KOPT-K1 (cell line): ENCODE measurements around the gene UNC5CL.
A peak's percentile ranks its signal among the peaks of the same experiment; 100 is the strongest.

Source experiments
- H3K27ac ChIP-seq: fragments of 200-600 bp; sonication (generic); 2 replicates; pipeline ENCODE4 v1.5.1; 2016; ENCODE audit warnings: antibody characterized with exemption, mild to moderate bottlenecking, low read depth, low read length; ENCODE audit not compliant: poor library complexity, severe bottlenecking
- H3K36me3 ChIP-seq: fragments of 200-600 bp; sonication (generic); 2 replicates; pipeline ENCODE4 v1.5.1; 2017; ENCODE audit warnings: antibody characterized with exemption, mild to moderate bottlenecking, low read length, moderate library complexity; ENCODE audit not compliant: insufficient read depth
- H3K9me3 ChIP-seq: fragments of 200-600 bp; sonication (generic); 2 replicates; pipeline ENCODE4 v1.5.1; 2017; ENCODE audit warnings: antibody characterized with exemption, low read length, mild to moderate bottlenecking; ENCODE audit not compliant: insufficient read depth, poor library complexity, severe bottlenecking

The UNC5CL gene

GRCh38 chr6:41039060-41039998 lies at the start of gene UNC5CL:
TSS of gene UNC5CL (minus strand) at chr6:41039221. CDS start at chr6:41035074, 4,147 bp downstream.
- H3K36me3 ChIP-seq: no peaks in the 10 kb centered on the region
- H3K9me3 ChIP-seq: no peaks in the 10 kb centered on the region
- H3K27ac ChIP-seq: no peak within 1 kb of the TSS

DNA sequence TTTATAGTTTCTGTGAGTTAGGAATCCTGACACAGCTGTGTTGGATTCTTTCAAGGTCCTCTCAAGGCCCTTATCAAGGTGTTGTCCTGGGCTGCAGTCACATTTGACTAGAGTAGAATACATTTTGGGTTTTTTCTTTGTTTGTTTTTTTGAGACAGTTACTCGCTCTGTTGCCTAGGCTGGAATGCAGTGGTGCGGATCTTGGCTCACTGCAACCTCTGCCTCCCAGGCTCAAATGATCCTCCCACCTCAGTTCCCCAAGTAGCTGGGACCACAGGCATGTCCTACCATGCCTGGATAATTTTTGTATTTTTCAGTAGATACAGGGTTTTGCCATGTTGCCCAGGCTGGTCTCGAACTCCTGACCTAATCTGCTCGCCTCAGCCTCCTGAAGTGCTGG lies 49.4 kb upstream of the UNC5CL start:
- Histone ChIP-seq H3K36me3 (peaks cover 100% of the 10 kb centered on the region), H3K27ac (no peak overlapping the region), H3K9me3 (no peaks in the 10 kb centered on the region)

DNA sequence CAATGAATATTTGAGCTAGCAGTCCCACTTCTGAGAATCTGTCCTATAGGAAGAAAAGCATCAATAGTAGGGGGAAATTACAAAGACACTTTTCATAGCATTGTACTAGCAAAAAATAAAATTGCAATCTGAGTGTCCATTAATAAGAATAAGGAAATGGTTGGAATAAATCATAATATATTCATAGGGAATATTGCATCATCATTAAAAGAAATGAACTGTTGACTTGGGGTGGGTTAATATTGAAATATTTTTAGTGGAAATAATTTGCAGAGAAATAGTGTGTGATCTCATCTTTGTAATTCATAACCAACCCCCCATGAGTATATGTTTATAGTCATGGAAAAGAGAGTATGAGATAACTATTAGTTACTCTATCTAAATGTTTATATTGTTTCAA lies 46.2 kb upstream of the UNC5CL start:
- H3K27ac ChIP-seq: no peak overlapping the region
- H3K9me3 ChIP-seq: no peaks in the 10 kb centered on the region
- peaks cover 100% of the 10 kb centered on the region for H3K36me3 ChIP-seq

DNA sequence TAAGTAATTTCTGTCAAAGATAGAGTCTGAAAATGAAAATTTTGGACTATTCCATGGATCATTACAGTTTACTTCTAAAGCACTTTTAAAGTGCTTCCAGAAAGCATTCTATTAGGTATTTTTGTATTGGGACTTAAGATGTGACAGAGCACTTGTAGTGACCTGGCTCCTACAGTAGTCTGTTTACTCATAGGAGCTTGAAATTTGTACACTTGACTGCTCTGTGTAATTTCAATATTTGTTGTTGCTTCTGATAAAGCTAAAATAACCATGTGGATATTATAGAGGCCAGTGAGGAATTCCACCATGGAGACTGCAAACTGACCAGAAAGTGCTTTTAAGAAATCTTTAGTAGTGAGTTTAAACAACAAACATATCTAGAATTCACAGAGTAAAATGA lies 44.1 kb upstream of the UNC5CL start:
- H3K27ac ChIP-seq: no peak overlapping the region
- peaks cover 96% of the 10 kb centered on the region for H3K36me3 ChIP-seq
- no peaks in the 10 kb centered on the region for H3K9me3 ChIP-seq

GRCh38 chr6:41080621-41081020 lies 41.6 kb upstream of the UNC5CL start:
- Histone ChIP-seq H3K27ac (no peak overlapping the region), H3K36me3 (peaks cover 88% of the 10 kb centered on the region), H3K9me3 (no peaks in the 10 kb centered on the region)

GRCh38 chr6:41079080-41079479 lies 40.1 kb upstream of the UNC5CL start:
- Histone ChIP-seq H3K36me3 (peaks cover 86% of the 10 kb centered on the region), H3K27ac (no peak overlapping the region), H3K9me3 (no peaks in the 10 kb centered on the region)

GRCh38 chr6:41078101-41078500 lies 39.1 kb upstream of the UNC5CL start:
- Histone ChIP-seq H3K36me3 (peaks cover 77% of the 10 kb centered on the region), H3K27ac (no peak overlapping the region), H3K9me3 (no peaks in the 10 kb centered on the region)

DNA sequence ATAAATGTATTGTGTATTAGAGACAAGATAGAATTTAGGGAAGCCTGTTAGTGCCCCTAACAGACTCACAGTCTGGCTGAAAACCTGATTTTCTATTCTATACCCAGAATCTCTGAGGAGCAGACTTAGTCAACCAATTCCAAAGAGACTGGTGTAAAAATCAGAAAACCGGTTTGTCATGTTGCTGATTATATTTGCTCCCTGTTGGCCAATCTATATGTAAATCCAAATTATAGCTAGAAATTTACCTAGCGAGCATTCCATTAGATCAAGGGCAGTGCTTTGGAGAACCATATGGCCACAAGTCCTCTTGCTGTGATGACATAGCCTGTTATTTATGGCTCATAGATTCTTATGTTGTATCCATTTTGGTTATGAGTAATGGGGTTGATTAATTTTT lies 38.5 kb upstream of the UNC5CL start:
- peaks cover 71% of the 10 kb centered on the region for H3K36me3 ChIP-seq
- no peak overlapping the region for H3K27ac ChIP-seq
- no peaks in the 10 kb centered on the region for H3K9me3 ChIP-seq

GRCh38 chr6:41075651-41076626 lies 36.9 kb upstream of the UNC5CL start:
- H3K36me3 ChIP-seq: peaks cover 55% of the 10 kb centered on the region
- H3K9me3 ChIP-seq: no peaks in the 10 kb centered on the region
- no peak overlapping the region for H3K27ac ChIP-seq

- H3K9me3 ChIP-seq: no peaks in the 10 kb centered on the region
- peak overlapping the region; percentile 94 for H3K27ac ChIP-seq
- H3K36me3 ChIP-seq: peaks cover 48% of the 10 kb centered on the region
These were observed 35.8 kb upstream of the UNC5CL start for GRCh38 chr6:41074692-41075436.

GRCh38 chr6:41073968-41074691 lies 35.1 kb upstream of the UNC5CL start:
- no peaks in the 10 kb centered on the region for H3K9me3 ChIP-seq
- peaks cover 48% of the 10 kb centered on the region for H3K36me3 ChIP-seq

DNA sequence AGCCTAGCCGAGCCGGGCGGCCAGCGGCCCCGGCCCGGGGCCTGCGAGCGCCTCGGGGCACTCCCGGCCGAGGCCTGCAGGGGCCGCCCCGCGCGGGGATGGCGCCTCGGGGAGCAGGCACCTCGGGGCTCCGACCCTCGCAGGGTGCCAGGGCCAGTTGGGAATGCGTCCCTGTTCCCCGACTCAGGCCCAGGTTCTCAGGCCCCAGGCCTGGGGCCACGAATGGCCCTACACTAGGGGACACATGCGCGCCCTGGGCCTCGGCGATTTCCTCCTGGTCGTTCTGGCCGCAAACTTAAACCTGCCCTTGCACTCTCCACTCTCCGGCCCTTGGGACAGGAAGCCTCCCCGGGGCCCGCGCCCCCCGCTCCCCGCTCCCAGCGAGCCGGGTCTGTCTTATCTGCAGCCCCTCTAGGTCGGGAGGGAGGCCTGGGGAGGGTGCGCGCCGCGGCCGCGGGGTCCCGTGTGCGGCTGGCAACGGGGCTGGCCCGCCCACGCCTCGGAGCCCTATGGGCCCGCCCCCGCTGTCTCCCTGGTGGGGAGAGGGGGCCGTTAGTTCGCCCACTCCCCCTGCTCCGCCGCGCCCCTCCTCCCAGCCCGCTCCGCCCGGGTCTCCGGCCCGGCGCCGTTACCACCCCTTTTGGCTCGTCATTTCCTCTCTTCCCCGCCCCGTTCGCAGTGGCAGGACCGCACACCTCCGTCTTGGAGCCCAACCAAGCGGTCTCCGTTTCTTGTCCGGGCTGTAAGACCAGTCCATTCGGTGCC lies 34.4 kb upstream of the UNC5CL start:
- Histone ChIP-seq H3K27ac (peak overlapping the region; percentile 94), H3K9me3 (no peaks in the 10 kb centered on the region), H3K36me3 (peaks cover 48% of the 10 kb centered on the region)

More at GRCh38 chr6:41073968-41074691, 35.1 kb upstream of the UNC5CL start:
- H3K27ac ChIP-seq: peak overlapping the region; percentile 94

GRCh38 chr6:41072836-41073202 lies 33.8 kb upstream of the UNC5CL start, which contains the start of gene NFYA:
TSS of gene NFYA (plus strand) at chr6:41072974. CDS start at chr6:41079090, 6,116 bp downstream.
- Histone ChIP-seq H3K9me3 (no peaks in the 10 kb centered on the region), H3K36me3 (peaks cover 54% of the 10 kb centered on the region), H3K27ac (peak within 1 kb of the TSS; percentile 94)
